Hematopoietic multipotent progenitor cell treated with erythropoietin and hydrocortisone succinate and interleukin-3 and kit ligand, for 6 days (in vitro differentiated cells): ENCODE data around the gene SLC49A4.

ENCODE experiments used
- DNase-seq: peaks from one replicate; pipeline ENCODE4 v3.0.0-alpha.2; 2015

The SLC49A4 gene

GRCh38 chr3:122786066-122786465 is 8.8 kb upstream of the SLC49A4 start:
- DNase-seq = no peak

- DNase-seq = no peak
Measured at GRCh38 chr3:122787872-122788271, 7.0 kb upstream of the SLC49A4 start.

- DNase-seq = no peak
Measured at GRCh38 chr3:122789585-122790273, 5.1 kb upstream of the SLC49A4 start.

GRCh38 chr3:122793568-122794416 is 1.1 kb upstream of the SLC49A4 start, which contains the start of gene HSPBAP1:
TSS of gene HSPBAP1 (minus strand) at chr3:122793831. CDS start at chr3:122793680, 151 bp downstream.
- DNase-seq = peak; percentile 95

- DNase-seq = no peak
Measured at GRCh38 chr3:122794483-122794778, 438 bp upstream of the SLC49A4 start.

- no peak for DNase-seq
Measured at GRCh38 chr3:122795674-122796195, 866 bp downstream of the SLC49A4 start.

- peak; percentile 25 for DNase-seq
Measured at GRCh38 chr3:122797291-122797690, 2.4 kb downstream of the SLC49A4 start.

- DNase-seq = no peak
Measured at GRCh38 chr3:122799322-122799721, 4.5 kb downstream of the SLC49A4 start.

GRCh38 chr3:122800031-122800430 is 5.2 kb downstream of the SLC49A4 start:
- no peak for DNase-seq

GRCh38 chr3:122800706-122801237 is 5.9 kb downstream of the SLC49A4 start:
- no peak for DNase-seq

GRCh38 chr3:122802323-122802722 is 7.5 kb downstream of the SLC49A4 start:
- DNase-seq = no peak

- DNase-seq = no peak
Measured at GRCh38 chr3:122803977-122804376, 9.1 kb downstream of the SLC49A4 start.

GRCh38 chr3:122810734-122811133 is 15.9 kb downstream of the SLC49A4 start:
- no peak for DNase-seq

GRCh38 chr3:122816587-122816986 is 21.7 kb downstream of the SLC49A4 start:
- DNase-seq = no peak

GRCh38 chr3:122824465-122825381 is 29.9 kb downstream of the SLC49A4 start:
- DNase-seq = no peak

GRCh38 chr3:122825460-122825859 is 30.6 kb downstream of the SLC49A4 start:
- DNase-seq = no peak

GRCh38 chr3:122826278-122826677 is 31.4 kb downstream of the SLC49A4 start:
- no peak for DNase-seq

GRCh38 chr3:122828281-122828680 is 33.4 kb downstream of the SLC49A4 start:
- no peak for DNase-seq

GRCh38 chr3:122835590-122835989 is 40.7 kb downstream of the SLC49A4 start:
- no peak for DNase-seq

- no peak for DNase-seq
Measured at GRCh38 chr3:122843604-122844003, 48.7 kb downstream of the SLC49A4 start.

- no peak for DNase-seq
Measured at GRCh38 chr3:122857019-122857418, 62.1 kb downstream of the SLC49A4 start.

GRCh38 chr3:122858373-122858772 is 63.5 kb downstream of the SLC49A4 start:
- peak; percentile 27 for DNase-seq
